Measurements from ENCODE around the gene COL18A1. TPM values are rescaled to one million over a fixed set of nuclear protein-coding genes. Genes with fewer than 3 reads are reported as not detected.

The COL18A1 gene
- total RNA-seq, 1 donor, result 8.6 TPM

- peaks cover 64% of the 10 kb centered on the region for H3K4me1 ChIP-seq (ENCODE audit: insufficient read depth, low read length)
- H3K9me3 ChIP-seq (ENCODE audit: low read depth, low read length), result no peaks in the 10 kb centered on the region
- no peak overlapping the region for H3K4me3 ChIP-seq (ENCODE audit: low read length)
- H3K27me3 ChIP-seq (ENCODE audit: insufficient read depth, low read length), result no peaks in the 10 kb centered on the region
Measured at GRCh38 chr21:45536301-45537081, 131.5 kb downstream of the COL18A1 start.

DNA sequence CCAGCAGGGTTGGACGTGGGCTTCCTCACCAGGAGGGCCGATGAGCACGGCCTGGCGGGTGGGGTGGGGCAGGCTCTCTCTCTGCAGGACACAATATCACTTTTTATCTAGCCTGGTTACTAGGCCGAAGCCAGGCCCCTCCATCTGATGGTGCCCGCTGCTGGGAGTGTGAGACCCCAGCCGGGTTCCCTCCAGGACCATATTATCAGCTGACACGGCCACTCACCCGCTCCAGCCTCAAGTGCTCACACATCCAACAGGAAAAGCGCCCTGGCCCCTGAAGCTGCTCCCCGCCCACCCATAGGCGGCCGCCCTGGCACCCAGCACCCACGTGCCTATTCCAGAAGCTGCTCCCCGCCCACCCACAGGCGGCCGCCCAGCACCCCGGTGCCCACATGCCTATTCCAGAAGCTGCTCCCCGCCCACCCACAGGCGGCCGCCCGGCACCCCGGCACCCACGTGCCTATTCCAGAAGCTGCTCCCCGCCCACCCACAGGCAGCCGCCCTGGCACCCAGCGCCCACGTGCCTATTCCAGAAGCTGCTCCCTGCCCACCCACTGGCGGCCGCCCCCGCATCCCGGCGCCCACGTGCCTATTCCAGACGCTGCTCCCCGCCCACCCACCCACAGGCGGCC is 132.3 kb downstream of the COL18A1 start:
- Histone ChIP-seq H3K4me1 (ENCODE audit: insufficient read depth, low read length) (peaks cover 60% of the 10 kb centered on the region), H3K27me3 (ENCODE audit: insufficient read depth, low read length) (no peaks in the 10 kb centered on the region), H3K9me3 (ENCODE audit: low read depth, low read length) (no peaks in the 10 kb centered on the region), H3K4me3 (ENCODE audit: low read length) (no peak overlapping the region)

DNA sequence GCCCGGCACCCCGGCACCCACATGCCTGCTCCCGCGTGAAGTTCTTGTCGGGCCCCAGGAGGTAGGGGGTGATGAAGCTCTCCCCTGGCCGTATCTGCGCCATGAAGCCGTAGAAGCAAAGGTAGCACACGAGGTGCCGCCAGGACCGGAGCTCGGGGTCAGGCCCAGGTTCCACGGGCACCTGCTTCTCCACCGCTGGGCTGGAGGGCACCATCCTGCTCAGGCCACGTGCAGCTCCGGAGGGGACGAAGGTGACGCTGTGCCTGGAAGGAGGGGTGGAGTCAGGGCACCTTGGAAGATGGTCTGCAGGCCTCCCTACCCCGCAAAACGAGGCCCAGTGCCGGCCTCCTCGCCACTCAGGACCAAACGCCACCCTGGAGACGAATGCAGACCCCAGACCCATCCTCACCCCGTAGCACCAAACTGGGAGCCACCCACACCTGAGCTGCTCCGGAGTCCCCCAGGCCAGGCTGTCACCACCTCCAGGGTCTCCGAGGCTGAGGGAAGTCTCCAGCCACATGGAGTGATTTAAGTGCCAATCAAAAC is 132.9 kb downstream of the COL18A1 start:
- Histone ChIP-seq H3K4me3 (ENCODE audit: low read length) (no peak overlapping the region), H3K27me3 (ENCODE audit: insufficient read depth, low read length) (no peaks in the 10 kb centered on the region), H3K9me3 (ENCODE audit: low read depth, low read length) (no peaks in the 10 kb centered on the region), H3K4me1 (ENCODE audit: insufficient read depth, low read length) (peaks cover 55% of the 10 kb centered on the region)

- Histone ChIP-seq H3K9me3 (ENCODE audit: low read depth, low read length) (no peaks in the 10 kb centered on the region), H3K27me3 (ENCODE audit: insufficient read depth, low read length) (no peaks in the 10 kb centered on the region), H3K4me1 (ENCODE audit: insufficient read depth, low read length) (peaks cover 55% of the 10 kb centered on the region), H3K4me3 (ENCODE audit: low read length) (no peak overlapping the region)
Measured at GRCh38 chr21:45538381-45539045, 133.5 kb downstream of the COL18A1 start.

GRCh38 chr21:45539046-45539795 is 134.3 kb downstream of the COL18A1 start:
- no peaks in the 10 kb centered on the region for H3K9me3 ChIP-seq (ENCODE audit: low read depth, low read length)
- no peaks in the 10 kb centered on the region for H3K27me3 ChIP-seq (ENCODE audit: insufficient read depth, low read length)
- H3K4me1 ChIP-seq (ENCODE audit: insufficient read depth, low read length), result peaks cover 54% of the 10 kb centered on the region
- H3K4me3 ChIP-seq (ENCODE audit: low read length), result no peak overlapping the region

DNA sequence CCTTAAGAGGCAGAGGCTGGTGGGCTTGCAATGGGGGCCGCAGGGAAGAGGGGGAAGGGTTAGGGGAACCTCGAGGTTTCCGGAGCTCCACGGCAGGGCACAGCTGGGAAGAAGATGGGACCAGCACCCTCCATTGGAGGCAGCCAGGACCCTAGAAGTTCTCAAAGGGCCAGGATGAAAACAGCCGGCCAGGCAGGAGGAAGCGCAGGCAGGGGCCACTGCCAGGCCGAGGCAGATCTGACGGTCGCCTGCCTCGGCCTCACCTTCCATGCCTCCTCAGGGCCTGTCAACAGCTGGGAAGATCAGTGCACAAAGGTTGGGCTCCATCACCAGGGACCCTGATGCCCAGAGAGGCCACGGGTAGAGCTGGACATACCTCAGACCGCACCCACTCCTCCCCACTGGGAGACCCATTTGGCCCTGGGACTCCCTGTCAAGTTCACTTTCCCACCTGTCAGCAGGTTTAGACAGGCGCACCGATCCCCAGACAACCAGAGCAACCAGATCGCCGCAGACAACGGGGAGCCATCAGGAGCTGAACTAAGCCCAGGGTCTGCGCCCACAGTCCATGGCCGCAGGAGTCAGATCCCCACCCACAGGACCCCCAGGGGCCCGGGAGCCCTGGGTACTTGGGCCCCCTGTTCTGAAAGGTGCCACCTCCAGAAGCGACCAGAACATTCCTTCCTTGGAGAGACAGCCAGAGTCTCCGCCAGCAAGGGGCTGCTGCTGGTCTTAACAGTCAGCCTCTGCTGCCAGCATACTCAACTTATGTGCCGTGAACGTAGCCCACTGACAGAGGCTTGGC is 135.0 kb downstream of the COL18A1 start:
- peaks cover 46% of the 10 kb centered on the region for H3K4me1 ChIP-seq (ENCODE audit: insufficient read depth, low read length)
- H3K27me3 ChIP-seq (ENCODE audit: insufficient read depth, low read length), result no peaks in the 10 kb centered on the region
- H3K9me3 ChIP-seq (ENCODE audit: low read depth, low read length), result no peaks in the 10 kb centered on the region
- H3K4me3 ChIP-seq (ENCODE audit: low read length), result no peak overlapping the region

DNA sequence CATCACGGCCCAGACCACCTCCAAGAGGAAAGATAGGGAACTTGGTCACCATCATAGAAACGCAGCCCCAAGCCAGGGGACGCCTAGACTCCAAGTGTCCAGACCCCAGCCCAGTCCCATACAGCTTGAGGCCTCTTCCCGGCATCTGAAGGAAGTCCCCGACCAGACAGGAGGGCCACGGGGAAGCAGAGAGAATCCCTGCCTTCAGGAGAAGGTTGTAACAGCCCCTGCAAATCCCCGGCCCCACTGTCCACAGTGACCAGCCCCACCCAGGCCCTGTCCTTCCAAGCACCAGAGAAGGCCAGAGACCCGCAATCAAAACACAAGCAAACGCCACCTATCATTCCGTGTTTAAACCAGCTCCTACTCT is 135.6 kb downstream of the COL18A1 start:
- Histone ChIP-seq H3K9me3 (ENCODE audit: low read depth, low read length) (no peaks in the 10 kb centered on the region), H3K4me3 (ENCODE audit: low read length) (no peak overlapping the region), H3K27me3 (ENCODE audit: insufficient read depth, low read length) (no peaks in the 10 kb centered on the region), H3K4me1 (ENCODE audit: insufficient read depth, low read length) (peaks cover 40% of the 10 kb centered on the region)

DNA sequence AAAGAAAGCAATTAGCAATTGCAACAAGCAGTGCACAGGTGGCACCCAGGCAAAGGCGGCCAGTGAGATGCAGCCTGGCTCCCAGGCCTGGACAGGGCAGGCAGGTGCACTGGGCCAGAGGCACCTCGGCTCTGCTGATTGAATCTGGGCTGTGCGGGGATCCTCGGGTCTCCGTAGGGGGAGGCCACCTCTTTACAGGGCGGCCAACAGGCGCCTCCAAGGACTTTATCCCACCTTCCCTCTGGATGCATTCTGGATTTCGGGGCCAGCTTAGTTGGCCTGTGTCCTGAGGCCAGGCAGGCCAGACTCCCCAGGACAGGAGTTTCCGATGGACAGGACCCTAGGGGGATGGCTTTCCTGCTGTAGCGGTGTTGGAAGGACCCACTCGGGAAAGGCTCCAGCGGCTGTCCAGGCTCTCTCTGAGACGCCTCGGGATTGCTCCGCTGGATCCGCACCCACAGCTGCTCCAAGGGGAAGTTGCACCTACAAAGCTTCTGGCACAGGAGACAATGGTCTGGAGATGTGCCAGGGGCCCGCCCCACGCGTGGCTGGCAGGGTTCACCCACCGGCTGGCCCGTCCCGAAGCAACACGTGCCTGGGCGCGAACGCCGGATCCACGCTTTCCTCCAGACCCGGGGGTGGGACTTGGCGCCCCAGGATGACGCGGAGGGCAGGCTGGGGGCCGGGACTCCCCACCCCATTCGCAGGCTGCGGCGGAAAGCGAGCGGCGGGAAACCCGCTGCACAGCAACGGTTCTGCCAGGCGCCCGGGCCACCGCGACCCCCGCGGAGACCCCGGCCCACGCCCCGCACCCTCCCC is 136.5 kb downstream of the COL18A1 start:
- Histone ChIP-seq H3K4me1 (ENCODE audit: insufficient read depth, low read length) (peaks cover 33% of the 10 kb centered on the region), H3K27me3 (ENCODE audit: insufficient read depth, low read length) (no peaks in the 10 kb centered on the region), H3K9me3 (ENCODE audit: low read depth, low read length) (no peaks in the 10 kb centered on the region), H3K4me3 (ENCODE audit: low read length) (peak overlapping the region; percentile 34)

DNA sequence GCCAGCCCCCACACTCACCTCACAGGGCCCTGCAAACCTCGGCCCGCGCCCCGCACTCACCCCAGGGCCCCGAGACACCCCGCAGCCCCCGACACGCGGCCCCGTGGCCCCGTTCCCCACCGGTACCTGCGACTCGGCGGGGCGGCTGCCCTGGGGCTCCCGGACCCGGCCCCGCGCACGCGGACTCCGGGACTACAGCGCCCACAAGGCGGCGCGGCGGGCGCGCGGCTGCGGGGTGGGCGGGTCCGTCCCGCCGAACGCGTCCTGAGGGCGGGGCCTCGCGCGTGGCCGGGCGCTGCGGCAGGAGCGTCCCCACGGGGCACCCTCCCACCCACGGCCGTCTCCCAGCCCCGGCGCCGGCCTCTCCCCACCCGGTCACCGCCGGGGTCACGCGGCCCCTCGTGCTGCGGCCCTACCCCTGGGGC is 137.3 kb downstream of the COL18A1 start, which contains the start of gene SLC19A1:
SLC19A1 (minus strand) TSS at position 199 of the 425 bp plus-strand sequence. CDS start 4,481 bp downstream, outside the sequence.
- Histone ChIP-seq H3K4me1 (ENCODE audit: insufficient read depth, low read length) (peaks cover 33% of the 10 kb centered on the region), H3K9me3 (ENCODE audit: low read depth, low read length) (no peaks in the 10 kb centered on the region), H3K27me3 (ENCODE audit: insufficient read depth, low read length) (no peaks in the 10 kb centered on the region), H3K4me3 (ENCODE audit: low read length) (peak within 1 kb of the TSS; percentile 44)

GRCh38 chr21:45542667-45543370 is 137.9 kb downstream of the COL18A1 start:
- no peaks in the 10 kb centered on the region for H3K27me3 ChIP-seq (ENCODE audit: insufficient read depth, low read length)
- H3K4me3 ChIP-seq (ENCODE audit: low read length), result peak overlapping the region; percentile 44
- H3K9me3 ChIP-seq (ENCODE audit: low read depth, low read length), result no peaks in the 10 kb centered on the region
- peaks cover 33% of the 10 kb centered on the region for H3K4me1 ChIP-seq (ENCODE audit: insufficient read depth, low read length)

- H3K4me1 ChIP-seq (ENCODE audit: insufficient read depth, low read length), result peaks cover 33% of the 10 kb centered on the region
- H3K27me3 ChIP-seq (ENCODE audit: insufficient read depth, low read length), result no peaks in the 10 kb centered on the region
- peak overlapping the region; percentile 28 for H3K4me3 ChIP-seq (ENCODE audit: low read length)
- H3K9me3 ChIP-seq (ENCODE audit: low read depth, low read length), result no peaks in the 10 kb centered on the region
Measured at GRCh38 chr21:45543371-45543709, 138.4 kb downstream of the COL18A1 start.

- Histone ChIP-seq H3K4me3 (ENCODE audit: low read length) (no peak overlapping the region), H3K4me1 (ENCODE audit: insufficient read depth, low read length) (peaks cover 33% of the 10 kb centered on the region), H3K9me3 (ENCODE audit: low read depth, low read length) (no peaks in the 10 kb centered on the region), H3K27me3 (ENCODE audit: insufficient read depth, low read length) (no peaks in the 10 kb centered on the region)
Measured at GRCh38 chr21:45543710-45544448, 138.9 kb downstream of the COL18A1 start.
